ENCODE data around the gene AVPI1. TPM values are rescaled to one million over a fixed set of nuclear protein-coding genes. Genes with fewer than 3 reads are reported as not detected.

Gene AVPI1
- total RNA-seq, 2 experiments from 2014 or later = 3.1 to 3.2 TPM

DNA sequence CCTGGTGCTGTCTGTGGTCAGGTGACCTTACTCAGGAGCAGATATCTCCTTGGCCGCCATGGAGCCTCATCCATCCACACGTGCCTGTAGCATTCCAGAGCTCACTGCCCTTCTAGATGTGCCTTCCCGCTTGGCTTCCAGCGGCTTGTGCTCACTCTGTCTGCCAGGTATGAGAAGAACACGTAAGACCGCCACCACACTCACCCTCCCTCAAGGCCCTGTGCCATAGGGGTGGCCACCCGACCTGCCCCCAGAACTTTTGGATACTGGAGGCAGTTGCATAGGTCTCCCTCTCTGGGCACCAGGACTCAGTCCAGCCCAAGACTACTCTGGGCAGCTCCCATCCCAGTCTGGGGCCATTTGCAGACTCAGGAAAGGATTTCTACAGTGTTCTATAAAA lies 30.6 kb upstream of the AVPI1 start:
- peaks cover 6% of the 10 kb centered on the region for H3K27me3 Mint-ChIP-seq
- peaks cover 4% of the 10 kb centered on the region for H3K36me3 Mint-ChIP-seq
- H3K9me3 Mint-ChIP-seq = no peaks in the 10 kb centered on the region
- H3K4me3 Mint-ChIP-seq = no peak overlapping the region
- peaks cover 10% of the 10 kb centered on the region for H3K4me1 Mint-ChIP-seq
- DNase-seq = no peak
- H3K27ac Mint-ChIP-seq = no peak overlapping the region

- peaks cover 10% of the 10 kb centered on the region for H3K4me1 Mint-ChIP-seq
- peaks cover 4% of the 10 kb centered on the region for H3K36me3 Mint-ChIP-seq
- peak overlapping the region; percentile 96 for H3K4me3 Mint-ChIP-seq
- H3K27me3 Mint-ChIP-seq = peaks cover 21% of the 10 kb centered on the region
- no peaks in the 10 kb centered on the region for H3K9me3 Mint-ChIP-seq
- no peak for DNase-seq
- no peak overlapping the region for H3K27ac Mint-ChIP-seq
These were observed 28.3 kb upstream of the AVPI1 start for GRCh38 chr10:97715259-97715874.

DNA sequence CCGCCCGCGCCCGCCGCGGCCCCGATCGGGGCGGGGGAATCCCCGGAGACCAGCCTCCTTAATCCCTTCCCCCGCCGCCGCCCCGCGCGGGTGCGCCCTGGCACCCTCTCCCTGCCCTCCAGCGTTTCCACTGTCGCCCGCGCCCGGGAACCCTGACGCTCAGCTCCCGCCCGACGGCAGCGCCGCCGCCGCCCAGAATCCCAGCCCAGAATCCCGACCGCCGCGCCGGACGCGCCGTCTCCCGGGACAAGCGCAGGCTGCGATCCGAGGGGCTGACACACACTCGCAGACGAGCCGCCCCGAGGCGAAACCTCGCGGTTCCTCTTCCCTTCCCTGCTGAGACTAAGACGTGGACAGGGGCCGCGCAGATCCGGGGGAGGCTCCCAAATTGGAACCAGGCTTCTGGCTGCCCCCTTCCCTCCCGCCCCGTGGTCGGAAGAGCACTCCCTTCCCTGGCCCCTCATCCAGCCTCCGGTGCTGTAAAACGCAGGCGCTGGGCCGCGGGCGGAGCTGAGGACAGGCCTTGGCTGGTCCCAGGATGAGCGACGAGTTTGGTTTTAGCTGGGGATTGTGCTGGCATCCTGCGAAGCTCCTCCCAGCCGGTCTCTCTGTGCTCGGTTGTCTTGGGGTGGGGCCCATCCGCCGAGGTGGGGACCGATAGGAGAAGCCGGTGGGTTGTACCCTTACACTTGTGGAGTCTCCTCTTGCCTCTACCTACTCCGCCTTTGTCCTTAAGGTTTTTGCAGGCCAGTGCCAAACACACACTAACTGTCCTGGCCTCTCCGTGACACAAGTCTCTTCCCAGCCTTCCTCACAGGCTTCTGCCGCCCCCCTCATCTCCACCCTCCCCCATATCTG lies 27.6 kb upstream of the AVPI1 start:
- Mint-ChIP-seq H3K4me3 (peak overlapping the region; percentile 96), H3K4me1 (peaks cover 10% of the 10 kb centered on the region), H3K9me3 (no peaks in the 10 kb centered on the region), H3K36me3 (peaks cover 4% of the 10 kb centered on the region), H3K27me3 (peaks cover 27% of the 10 kb centered on the region), H3K27ac (peak overlapping the region; percentile 94)
- peak; percentile 20 for DNase-seq

- Mint-ChIP-seq H3K4me3 (peak overlapping the region; percentile 96), H3K9me3 (no peaks in the 10 kb centered on the region), H3K27me3 (peaks cover 34% of the 10 kb centered on the region), H3K27ac (peak overlapping the region; percentile 94), H3K36me3 (peaks cover 4% of the 10 kb centered on the region), H3K4me1 (peaks cover 10% of the 10 kb centered on the region)
- DNase-seq = peak; percentile 61
These were observed 26.9 kb upstream of the AVPI1 start for GRCh38 chr10:97713826-97714400.

DNA sequence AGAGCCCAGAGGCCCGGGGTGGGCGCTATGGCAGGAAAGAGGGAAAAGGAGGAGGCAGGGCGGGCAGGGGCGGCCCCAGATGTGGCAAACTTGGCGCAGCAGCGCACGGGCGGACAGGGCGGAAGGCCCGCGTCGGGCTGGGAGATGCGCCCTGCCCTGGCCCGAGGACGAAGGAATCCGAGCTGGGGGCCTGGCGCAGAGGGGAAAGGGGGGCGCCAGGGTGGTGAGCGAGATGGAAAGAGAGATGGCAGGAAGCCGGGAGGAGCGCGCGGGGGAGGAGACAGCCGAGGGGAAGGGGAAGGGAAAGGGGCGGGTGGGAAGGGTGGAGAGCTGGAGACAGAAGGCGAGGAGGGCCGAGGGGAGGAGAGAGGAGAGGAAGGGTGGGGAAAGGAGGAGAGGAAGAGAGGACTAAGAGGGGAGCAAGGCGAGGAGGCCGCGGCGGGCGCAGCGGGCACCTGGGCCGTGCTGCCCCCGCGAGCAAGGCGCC lies 26.3 kb upstream of the AVPI1 start, which contains the start of gene MARVELD1:
Gene MARVELD1 (plus strand): TSS at position 392 of the 487 bp plus-strand sequence. CDS start 147 bp downstream, outside the sequence.
- H3K4me1 Mint-ChIP-seq = peaks cover 10% of the 10 kb centered on the region
- peaks cover 38% of the 10 kb centered on the region for H3K27me3 Mint-ChIP-seq
- no peaks in the 10 kb centered on the region for H3K9me3 Mint-ChIP-seq
- peak; percentile 27 for DNase-seq
- peaks cover 4% of the 10 kb centered on the region for H3K36me3 Mint-ChIP-seq
- peak within 1 kb of the TSS; percentile 94 for H3K27ac Mint-ChIP-seq
- H3K4me3 Mint-ChIP-seq = peak within 1 kb of the TSS; percentile 96

DNA sequence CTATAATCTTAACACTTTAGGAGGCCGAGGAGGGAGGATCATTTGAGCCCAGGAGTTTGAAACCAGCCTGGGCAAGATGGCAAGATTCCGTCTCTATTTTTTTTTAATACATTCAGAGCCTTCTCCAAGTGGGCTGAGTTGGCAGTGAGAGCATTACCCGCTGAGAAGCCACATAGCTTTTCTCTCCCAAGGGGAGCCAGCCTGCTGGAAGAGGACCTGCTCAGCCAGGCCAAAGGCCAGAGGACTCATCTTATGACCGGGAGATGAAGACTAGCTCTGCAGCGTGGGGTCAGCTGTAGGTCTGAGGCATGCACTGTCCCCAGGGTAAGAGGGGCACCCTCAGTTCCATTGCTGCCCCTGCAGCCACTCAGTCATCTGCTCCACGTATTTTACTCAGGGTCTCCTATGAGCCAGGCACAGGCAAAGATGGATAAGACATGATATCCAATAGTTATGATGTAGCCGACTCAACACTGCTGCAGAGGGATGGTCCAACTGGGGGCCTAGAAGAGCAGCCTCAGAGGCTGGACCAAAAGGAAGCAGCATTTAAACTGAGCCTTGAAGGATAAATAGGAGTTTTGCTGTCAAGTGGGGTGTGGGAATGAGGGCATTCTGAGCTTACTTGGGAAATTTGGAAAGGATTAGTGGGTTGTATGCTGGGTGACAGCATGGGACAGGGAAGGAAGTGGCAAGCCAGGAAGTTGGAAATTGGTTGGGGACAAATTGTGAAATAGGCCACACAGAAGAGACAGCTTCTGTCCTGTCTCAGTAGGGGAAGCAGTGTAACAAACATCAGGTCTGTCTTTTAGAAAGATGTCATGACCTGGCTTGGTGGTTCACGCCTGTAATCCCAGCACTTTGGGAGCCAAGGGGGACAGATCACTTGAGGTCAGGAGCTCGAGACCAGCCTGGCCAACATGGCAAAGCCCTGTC lies 24.9 kb upstream of the AVPI1 start:
- no peak for DNase-seq
- no peak overlapping the region for H3K27ac Mint-ChIP-seq
- H3K9me3 Mint-ChIP-seq = no peaks in the 10 kb centered on the region
- H3K4me3 Mint-ChIP-seq = no peak overlapping the region
- peaks cover 41% of the 10 kb centered on the region for H3K27me3 Mint-ChIP-seq
- peaks cover 4% of the 10 kb centered on the region for H3K36me3 Mint-ChIP-seq
- peaks cover 10% of the 10 kb centered on the region for H3K4me1 Mint-ChIP-seq

DNA sequence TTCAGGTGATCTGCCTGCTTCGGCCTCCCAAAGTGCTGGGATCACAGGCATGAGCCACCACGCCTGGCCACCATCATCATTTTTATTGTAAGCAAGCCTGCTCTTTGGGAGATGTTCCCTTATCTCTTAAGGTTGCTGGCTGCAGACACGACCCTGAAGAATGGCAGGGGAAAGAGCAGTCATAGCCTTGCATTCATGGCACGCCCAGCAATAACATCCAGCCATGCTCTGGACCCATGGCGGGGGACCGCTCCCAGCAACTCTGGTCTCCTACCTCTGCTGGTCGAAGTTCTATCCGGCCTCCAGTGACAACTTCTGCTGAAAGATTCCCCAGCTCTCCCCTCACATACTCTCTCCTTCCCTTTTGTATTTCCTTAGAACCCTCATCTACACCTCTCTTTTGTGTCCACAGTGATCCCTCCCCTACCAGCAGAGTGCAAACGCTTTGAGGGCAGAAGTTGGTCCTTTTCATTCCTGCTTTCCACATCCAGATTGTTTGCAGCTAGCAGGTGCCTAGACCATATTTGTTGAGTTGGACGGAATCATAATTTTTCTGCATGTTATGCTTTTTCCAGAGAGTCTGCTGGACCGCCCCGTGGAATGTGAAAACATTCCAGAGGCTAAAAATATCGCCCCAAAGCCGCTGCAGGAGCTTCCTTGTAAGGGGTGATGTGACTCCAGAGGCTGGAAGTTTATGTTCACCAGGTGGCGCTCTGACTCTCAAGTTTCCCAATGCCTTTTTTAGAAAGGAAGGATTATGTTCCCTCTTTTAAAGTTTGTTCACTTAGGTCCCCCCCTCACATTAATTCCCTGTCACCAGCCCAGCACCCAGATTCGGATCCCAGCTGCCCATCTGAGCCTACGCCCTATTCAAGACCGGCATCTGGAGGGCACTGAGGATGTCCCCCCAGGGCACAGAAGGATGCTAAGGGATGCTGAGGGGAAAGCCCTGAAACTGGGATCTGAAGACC lies 22.2 kb upstream of the AVPI1 start:
- peaks cover 4% of the 10 kb centered on the region for H3K36me3 Mint-ChIP-seq
- H3K4me3 Mint-ChIP-seq = no peak overlapping the region
- no peak overlapping the region for H3K27ac Mint-ChIP-seq
- no peaks in the 10 kb centered on the region for H3K9me3 Mint-ChIP-seq
- H3K4me1 Mint-ChIP-seq = peaks cover 6% of the 10 kb centered on the region
- DNase-seq = no peak
- H3K27me3 Mint-ChIP-seq = peaks cover 48% of the 10 kb centered on the region

DNA sequence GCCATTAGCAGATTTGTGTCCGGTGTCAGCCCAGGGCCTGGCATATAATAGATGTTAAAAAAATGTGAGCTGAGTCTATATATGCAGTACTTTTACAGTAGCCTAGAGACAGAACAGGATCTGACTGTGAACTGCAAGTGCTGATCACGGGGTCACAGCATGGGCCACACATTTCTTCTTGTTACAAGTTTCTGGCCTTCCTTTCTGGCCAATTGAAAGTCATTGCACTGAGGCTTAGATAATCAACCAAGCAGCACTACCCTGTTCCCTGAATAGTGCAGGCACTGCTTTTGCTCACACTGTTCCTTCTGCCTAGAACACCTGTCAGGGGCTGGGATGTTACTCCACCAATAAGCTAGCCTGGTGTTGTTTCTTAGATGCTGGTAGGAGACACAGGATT lies 21.1 kb upstream of the AVPI1 start:
- Mint-ChIP-seq H3K4me1 (peaks cover 4% of the 10 kb centered on the region), H3K4me3 (no peak overlapping the region), H3K27me3 (peaks cover 51% of the 10 kb centered on the region), H3K9me3 (no peaks in the 10 kb centered on the region), H3K36me3 (peaks cover 4% of the 10 kb centered on the region), H3K27ac (no peak overlapping the region)
- DNase-seq = no peak

DNA sequence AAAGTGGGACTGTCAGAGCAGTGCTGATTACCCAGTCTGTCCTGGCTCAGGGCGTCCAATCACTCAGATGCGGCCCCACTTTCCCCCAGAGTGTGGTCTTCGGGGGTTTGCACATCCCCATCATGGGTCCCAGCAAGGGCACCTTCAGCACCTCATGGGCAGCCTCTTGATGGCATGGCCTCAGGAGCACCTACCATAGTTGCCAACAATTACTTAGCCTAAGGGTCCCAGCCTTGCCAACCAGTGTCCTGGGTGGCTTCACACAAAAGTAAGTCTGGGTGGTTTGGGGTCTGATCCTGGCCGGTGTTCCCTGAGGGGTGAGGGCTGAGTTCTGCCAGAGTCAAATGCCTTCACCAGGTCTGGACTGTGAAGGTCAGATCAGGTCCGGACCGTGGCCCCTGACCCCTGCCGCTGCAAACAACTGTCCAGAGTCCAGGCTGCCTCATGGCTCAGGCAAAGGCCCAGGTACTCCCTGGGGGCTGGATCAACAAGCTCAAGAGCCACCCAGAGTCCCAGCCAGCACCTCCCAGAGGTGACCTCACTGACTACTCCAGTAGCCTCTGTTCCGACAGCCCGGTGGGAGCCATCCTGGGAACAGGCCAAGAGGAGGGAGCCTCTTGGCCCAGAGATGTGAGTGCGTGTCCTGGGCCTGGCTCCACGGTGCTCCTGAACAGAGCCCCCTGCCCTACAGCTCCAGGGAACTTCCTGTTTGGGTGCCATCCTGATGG lies 20.3 kb upstream of the AVPI1 start:
- Mint-ChIP-seq H3K4me3 (no peak overlapping the region), H3K4me1 (no peaks in the 10 kb centered on the region), H3K9me3 (no peaks in the 10 kb centered on the region), H3K27ac (no peak overlapping the region), H3K36me3 (no peaks in the 10 kb centered on the region), H3K27me3 (peaks cover 46% of the 10 kb centered on the region)
- DNase-seq = no peak

DNA sequence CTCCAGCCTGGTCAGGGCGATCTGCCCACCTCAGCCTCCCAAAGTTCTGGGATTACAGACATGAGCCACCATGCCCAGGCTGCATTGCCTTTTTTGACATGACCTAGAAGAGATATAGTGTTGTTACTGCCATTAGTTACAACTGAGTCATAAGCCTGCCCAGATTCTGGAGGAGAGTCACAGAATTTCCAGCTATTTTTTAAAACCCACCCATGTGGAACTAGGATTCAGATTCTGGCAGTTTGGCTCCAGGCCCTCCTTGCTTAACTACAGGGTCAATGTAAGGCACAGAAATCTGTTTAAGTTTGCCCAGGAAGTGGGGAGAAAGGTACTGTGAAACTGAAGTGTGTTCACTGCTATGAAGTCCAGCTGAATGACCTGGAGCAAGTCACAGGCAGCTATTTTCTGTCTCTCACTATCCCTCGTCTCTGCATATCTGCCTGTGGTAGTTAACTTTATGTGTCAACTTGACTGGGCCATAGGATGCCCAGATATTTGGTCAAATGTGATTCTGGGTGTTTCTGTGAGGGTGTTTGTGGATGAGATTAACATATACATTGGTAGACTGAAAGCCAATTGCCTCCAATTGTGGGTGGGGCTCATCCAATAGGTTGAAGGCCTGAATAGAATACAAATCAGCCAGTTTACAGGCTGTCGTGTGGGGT lies 18.1 kb upstream of the AVPI1 start:
- Mint-ChIP-seq H3K27me3 (peaks cover 28% of the 10 kb centered on the region), H3K36me3 (no peaks in the 10 kb centered on the region), H3K4me3 (no peak overlapping the region), H3K27ac (no peak overlapping the region), H3K9me3 (no peaks in the 10 kb centered on the region), H3K4me1 (no peaks in the 10 kb centered on the region)
- no peak for DNase-seq

DNA sequence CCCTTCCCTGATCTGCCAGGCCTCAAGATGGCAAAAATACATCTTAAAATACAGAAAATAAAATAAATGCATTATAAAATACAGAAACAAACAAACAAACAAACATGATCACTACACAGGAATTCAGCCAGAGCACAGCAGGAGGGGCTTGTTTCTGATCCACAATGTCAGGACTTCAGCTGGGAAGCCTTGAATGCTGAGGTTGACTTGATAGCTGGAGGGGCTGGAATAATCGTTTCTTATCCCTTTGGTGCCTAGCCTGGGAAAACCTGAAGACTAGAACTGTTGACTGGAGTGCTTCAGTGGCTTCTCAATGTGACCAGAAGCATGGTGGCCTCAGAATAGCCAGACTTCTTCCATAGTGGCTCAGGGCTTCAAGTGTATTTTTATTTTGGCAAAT lies 17.3 kb upstream of the AVPI1 start:
- no peak for DNase-seq
- Mint-ChIP-seq H3K27me3 (peaks cover 21% of the 10 kb centered on the region), H3K36me3 (no peaks in the 10 kb centered on the region), H3K4me3 (no peak overlapping the region), H3K4me1 (no peaks in the 10 kb centered on the region), H3K9me3 (no peaks in the 10 kb centered on the region), H3K27ac (no peak overlapping the region)

- Mint-ChIP-seq H3K4me1 (no peaks in the 10 kb centered on the region), H3K36me3 (no peaks in the 10 kb centered on the region), H3K9me3 (no peaks in the 10 kb centered on the region), H3K4me3 (no peak overlapping the region), H3K27ac (no peak overlapping the region), H3K27me3 (peaks cover 16% of the 10 kb centered on the region)
- no peak for DNase-seq
These were observed 16.5 kb upstream of the AVPI1 start for GRCh38 chr10:97703398-97704067.

All from activated naive CD8-positive, alpha-beta T cell treated with anti-CD3 and anti-CD28 coated beads for 36 hours (primary cell).